ENCODE data around the gene KNOP1.
"Not testable (repeated sequence)": the region's sequence is repeated elsewhere in the genome, so short reads cannot be mapped to it uniquely, and the experiment has no call there.

Gene KNOP1

GRCh38 chr16:19666477-19666876, 51.5 kb downstream of the KNOP1 start:
- DNase-seq (ENCODE audit: insufficient read length, low spot score) (no peak), FAIRE-seq (no peak)
- no peak for TF ChIP-seq POLR2A (IDR thresholded peaks at IDR 0.05; ENCODE audit: low read depth, low read length)

GRCh38 chr16:19665313-19665712, 52.7 kb downstream of the KNOP1 start:
- DNase-seq (ENCODE audit: insufficient read length, low spot score); FAIRE-seq: not testable (repeated sequence)

DNA sequence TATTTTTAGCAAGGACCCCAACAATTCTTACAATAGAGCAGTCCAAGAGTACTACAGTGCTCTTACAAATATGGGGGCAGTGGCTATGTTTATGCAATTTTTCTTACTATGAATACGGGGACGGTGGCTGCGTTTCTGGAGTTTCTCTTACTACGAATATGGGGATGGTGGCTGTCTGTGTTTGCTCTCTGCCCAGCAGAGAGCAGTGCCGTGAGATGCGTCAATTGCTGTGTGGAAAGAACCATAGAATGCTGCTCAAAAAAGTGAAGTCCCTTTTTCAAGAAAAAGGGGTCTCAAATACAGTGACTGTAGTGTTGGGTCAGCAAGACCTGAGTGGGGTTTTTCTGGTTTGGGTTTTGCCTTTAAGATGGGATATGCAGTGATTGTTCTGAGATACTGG, 53.9 kb downstream of the KNOP1 start:
- FAIRE-seq (no peak), DNase-seq (ENCODE audit: insufficient read length, low spot score) (no peak)
- TF ChIP-seq POLR2A (IDR thresholded peaks at IDR 0.05; ENCODE audit: low read depth, low read length), result no peak

DNA sequence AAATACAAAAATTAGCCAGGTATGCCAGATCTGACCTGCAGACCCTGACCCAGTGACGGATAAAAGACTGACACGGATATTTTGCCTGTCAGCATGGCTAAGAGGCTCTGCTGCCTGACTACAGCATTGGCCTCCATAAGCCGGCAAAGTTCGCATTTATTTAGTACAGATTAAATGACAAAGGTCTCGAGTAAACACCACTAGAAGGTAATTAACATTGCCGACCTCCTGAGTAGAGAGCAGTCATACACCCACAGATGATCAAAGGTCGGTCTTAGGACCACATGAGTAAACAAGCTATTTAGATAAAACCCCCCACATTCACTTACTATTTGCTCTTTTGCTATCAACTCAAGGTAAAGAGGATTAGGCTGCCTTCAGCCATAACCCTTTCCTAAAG, 55.7 kb downstream of the KNOP1 start:
- FAIRE-seq, result no peak

DNA sequence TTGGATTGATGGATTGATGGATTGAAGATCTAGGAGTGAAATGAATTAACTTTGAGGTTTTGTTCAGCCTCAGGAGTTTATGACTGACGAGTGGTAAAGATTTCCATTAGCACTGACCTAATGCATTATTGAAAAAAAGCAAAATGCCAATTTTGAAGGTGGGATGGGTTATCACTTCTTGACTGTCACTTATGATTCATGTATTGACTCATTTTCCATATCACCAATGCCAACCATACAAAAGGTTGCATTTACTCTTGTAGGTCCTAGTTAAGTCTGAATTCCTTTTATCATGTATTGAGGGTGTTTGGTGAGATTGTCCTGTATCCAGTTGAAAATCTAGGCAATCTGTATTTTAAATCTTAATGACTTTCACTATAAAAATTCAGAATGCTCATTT, 57.6 kb downstream of the KNOP1 start:
- FAIRE-seq (no peak), DNase-seq (ENCODE audit: insufficient read length, low spot score) (no peak)
- TF ChIP-seq POLR2A (IDR thresholded peaks at IDR 0.05; ENCODE audit: low read depth, low read length), result no peak

More for the DNA sequence above, 55.7 kb downstream of the KNOP1 start:
- TF ChIP-seq POLR2A (IDR thresholded peaks at IDR 0.05; ENCODE audit: low read depth, low read length), result no peak
- no peak for DNase-seq (ENCODE audit: insufficient read length, low spot score)

DNA sequence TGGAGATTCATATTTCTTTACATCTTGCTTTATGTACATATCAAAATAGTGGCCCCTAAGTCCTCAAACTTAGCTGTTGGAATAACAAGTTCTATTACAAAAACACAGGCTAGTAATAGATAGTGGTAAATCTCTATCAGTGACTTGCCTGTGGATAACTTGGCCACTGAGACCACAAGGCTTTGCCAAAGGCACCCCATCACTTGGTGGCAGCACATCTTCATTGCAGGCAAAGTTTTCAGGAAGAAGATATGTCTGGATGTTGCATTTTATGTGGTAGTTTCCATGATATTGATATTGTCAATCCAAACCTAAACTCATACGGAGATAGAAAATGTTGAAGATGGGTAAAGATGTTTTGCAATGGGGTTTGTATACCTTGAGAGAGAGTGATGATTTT, 58.5 kb downstream of the KNOP1 start:
- DNase-seq (ENCODE audit: insufficient read length, low spot score), result no peak
- TF ChIP-seq POLR2A (IDR thresholded peaks at IDR 0.05; ENCODE audit: low read depth, low read length), result no peak
- no peak for FAIRE-seq

- FAIRE-seq (no peak), DNase-seq (ENCODE audit: insufficient read length, low spot score) (no peak)
- TF ChIP-seq POLR2A (IDR thresholded peaks at IDR 0.05; ENCODE audit: low read depth, low read length), result no peak
These were observed 60.2 kb downstream of the KNOP1 start for GRCh38 chr16:19657831-19658230.

- no peak for TF ChIP-seq POLR2A (IDR thresholded peaks at IDR 0.05; ENCODE audit: low read depth, low read length)
- no peak for FAIRE-seq
- DNase-seq (ENCODE audit: insufficient read length, low spot score), result no peak
These were observed 62.7 kb downstream of the KNOP1 start for GRCh38 chr16:19655242-19655777.

- DNase-seq (ENCODE audit: insufficient read length, low spot score) (no peak), FAIRE-seq (no peak)
- no peak for TF ChIP-seq POLR2A (IDR thresholded peaks at IDR 0.05; ENCODE audit: low read depth, low read length)
These were observed 63.9 kb downstream of the KNOP1 start for GRCh38 chr16:19654147-19654546.
